HG03558 (cell line): ENCODE measurements around the gene OR13J1.
"Not testable (repeated sequence)": the region's sequence is repeated elsewhere in the genome, so short reads cannot be mapped to it uniquely, and the experiment has no call there.

Source experiments
- ATAC-seq: cut with Tn5 transposase; IDR thresholded peaks from one replicate; pipeline ENCODE4 v1.9.1; 2021; ENCODE audit warnings: moderate number of reproducible peaks; ENCODE audit not compliant: unreplicated experiment; ENCODE audit errors: extremely low read depth

OR13J1 gene

DNA sequence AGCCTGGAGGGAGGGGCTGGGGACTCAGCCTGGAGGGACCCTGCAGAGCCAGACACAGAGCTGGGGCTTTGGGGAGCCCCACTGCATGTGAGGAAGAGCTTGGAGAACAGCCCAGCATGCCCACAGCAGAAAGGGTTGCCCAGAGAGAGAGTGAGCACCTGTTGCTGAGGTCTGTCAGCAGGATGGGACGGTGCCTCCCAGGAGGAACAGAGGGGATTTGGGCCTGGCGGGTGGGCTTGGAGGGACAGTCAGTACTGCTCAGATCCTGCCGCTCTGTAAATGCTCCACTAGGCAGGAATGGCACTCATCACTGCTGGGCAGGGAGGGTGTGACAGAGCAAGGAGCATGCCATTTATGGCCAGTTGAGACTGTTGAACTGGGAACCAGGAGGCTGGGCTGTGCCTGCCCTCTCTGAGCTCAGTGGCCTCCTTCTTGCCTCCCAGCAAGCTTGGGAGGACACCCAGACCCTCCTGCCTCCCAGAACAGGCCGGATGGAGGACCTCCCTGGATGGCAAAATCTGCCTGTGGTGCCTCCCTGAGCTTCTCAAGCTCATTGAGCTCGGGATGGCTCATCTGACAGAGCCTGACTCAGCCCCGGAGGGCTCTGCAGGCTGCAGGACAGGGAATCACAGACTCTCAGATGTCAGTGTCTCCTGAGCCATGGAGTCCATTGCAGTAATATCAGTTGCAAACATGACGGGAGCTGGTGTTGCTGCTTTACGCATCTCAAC is 35.0 kb upstream of the OR13J1 start:
- ATAC-seq: no peak

DNA sequence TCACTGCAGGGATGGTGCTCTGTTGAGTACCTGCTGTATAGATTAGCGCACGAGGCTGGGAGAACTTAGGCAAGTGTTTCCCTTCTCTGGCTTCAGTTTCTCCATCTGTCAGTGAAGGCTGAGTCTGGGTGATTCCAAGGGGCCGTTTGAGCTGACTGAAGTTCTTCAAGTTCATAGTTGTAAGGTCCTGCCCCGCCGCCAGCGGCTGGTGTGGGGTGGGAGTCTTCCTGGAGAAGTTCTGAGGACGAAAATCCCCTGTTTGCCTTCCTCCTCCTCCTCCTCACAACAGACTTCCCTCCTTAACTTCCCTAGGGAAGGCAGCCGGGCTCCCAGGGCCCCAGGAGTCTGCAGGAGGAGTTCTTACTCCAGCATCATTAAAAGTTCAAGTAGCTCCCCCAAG is 34.1 kb upstream of the OR13J1 start:
- ATAC-seq: no peak

DNA sequence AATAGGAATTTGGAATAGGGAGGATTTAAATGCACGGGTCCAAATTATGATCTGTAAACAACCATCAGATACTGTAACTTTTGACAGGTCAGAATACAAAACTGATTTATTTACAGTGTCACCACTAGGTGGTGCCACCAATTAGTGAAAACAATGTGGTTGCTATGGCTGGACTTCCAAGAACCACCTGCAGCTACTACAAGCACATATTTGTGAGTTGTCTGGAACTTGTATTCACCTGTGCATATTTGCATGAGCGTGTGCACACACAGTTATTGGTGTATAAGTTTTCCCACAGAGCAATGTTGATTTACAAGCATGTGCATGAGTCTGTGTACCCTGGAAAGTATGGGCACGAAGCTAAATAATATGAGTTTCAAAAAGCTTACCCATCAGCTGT is 32.8 kb upstream of the OR13J1 start:
- no peak for ATAC-seq

DNA sequence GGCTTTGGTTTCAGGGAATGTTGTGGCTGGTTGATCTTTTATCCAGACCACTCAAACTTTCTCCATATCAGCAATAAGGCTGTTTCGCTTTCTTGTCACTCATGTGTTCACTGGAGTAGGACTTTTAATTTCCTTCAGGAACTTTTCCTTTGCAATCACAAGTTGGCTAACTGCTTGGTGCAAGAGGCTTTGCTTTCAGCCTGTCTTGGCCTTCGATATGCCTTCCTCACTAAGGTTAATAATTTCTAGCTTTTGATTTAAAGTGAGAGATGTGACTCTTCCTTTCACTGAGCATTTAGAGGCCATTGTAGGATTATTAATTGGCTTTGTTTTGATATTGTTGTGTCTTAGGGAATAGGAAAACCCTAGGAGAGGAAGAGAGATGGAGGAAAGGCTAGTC is 28.8 kb upstream of the OR13J1 start:
- no peak for ATAC-seq

DNA sequence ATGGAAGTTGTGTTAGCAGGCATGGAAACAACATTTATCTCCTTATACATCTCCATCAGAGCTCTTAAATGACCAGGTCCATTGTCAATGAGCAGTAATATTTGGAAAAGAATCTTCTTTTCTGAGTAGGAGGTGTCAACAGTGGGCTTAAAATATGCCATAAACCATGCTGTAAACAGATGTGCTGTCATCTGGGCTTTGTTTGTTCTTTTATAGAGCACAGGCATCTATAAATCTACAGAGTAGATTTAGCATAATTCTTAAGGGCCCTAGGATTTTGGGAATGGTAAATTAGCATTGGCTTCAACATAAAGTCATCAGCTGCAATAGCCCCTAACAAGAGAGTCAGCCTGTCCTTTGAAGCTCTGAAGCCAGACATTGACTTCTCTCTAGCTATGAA is 28.1 kb upstream of the OR13J1 start:
- no peak for ATAC-seq

DNA sequence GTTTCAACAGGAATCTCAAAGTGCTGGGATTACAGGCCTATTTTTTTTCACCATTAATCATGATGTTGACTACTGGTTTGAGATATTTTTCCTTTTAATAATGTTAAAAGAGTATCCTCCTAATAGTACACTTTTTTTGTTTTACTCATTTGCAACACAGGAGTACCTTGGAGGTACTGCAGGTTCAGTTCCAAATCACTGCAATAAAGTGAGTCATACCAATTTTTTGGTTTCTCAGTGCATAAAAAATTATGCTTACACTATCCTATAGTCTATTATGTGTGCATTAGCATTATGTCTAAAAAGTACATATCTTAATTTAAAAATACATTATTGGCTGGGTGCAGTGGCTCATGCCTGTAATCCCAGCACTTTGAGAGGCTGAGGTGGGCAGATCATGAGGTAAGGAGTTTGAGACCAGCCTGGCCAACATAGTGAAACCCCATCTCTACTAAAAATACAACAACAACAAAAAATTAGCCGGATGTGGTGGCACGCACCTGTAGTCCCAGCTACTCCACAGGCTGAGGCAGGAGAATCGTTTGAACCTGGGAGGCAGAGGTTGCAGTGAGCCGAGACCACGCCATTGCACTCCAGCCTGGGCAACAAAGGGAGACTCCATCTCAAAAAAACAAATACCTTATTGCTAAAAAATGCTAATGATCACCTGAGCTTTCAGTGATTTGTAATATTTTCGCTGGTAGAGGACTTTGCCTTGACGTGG is 27.3 kb upstream of the OR13J1 start:
- not testable (repeated sequence) for ATAC-seq

DNA sequence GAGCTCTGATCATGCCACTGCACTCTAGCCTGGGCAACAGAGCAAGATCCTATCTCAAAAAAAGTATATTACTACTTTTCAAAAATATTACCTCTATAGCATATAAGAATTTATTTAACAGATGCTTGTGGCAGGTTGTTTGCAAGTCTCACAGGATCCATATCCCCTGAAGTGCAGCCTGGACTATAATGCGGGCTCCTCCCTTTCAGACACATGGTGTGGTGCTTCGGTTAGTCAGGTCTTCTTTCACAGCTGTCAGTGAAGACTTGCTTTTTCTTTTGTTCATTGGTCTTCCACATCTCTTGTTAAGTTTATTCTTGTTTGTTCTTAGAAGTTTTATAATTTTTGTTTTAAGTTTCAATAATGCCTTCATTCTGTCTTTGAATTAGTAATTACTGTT is 26.4 kb upstream of the OR13J1 start:
- ATAC-seq: no peak

DNA sequence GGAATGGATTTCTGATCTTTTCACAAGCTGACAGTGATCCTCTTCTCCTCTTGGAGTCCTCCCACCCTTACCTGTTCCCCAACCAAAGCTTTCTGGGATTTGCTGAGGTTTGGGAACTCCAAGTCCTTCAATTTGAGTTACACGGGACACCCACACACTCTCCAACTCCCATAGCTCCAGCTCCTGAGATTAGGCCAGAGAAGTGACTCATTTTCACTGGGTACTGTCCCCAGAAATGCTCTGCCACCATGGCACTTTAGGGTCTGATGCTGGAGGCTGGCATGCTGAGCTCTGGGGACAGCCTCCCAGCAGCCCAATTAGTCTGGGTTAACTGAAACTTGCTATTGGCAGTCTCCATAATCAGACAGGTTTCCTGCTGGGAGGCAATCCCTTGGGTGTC is 21.9 kb upstream of the OR13J1 start:
- no peak for ATAC-seq

DNA sequence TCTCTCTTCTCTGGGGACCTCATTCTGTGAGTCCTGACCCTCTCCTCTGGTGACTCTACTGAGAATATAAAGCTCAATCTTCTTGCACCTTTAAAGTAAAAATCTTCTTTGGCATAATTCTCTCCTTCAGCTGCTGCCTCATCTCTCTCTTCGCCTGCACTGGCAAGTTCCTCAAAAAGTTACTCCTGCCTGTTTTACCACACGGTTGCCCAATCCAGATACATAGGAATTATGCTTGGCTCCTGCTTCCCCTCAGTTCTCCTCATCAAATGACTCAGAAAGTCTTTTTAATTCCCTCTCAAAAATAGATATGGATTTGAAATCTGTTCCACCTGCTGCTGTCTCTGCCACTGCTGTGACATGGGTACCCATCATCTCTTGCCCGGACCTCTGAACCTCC is 21.4 kb upstream of the OR13J1 start:
- ATAC-seq: no peak

DNA sequence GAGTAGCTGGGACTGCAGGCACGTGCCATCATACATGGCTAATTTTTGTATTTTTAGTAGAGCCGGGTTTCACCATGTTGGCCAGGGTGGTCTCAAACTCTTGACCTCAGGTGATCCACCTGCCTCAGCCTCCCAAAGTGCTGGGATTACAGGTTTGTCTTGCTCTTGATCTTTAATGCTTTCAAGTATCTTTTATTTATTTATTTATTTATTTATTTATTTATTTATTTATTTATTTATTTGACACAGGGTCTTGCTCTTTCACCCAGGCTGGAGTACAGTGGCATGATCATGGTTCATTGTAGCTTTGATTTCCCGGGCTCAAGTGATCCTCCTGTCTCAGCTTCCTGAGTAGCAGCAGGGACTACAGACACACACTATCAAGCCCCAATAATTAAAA is 14.7 kb upstream of the OR13J1 start:
- not testable (repeated sequence) for ATAC-seq

DNA sequence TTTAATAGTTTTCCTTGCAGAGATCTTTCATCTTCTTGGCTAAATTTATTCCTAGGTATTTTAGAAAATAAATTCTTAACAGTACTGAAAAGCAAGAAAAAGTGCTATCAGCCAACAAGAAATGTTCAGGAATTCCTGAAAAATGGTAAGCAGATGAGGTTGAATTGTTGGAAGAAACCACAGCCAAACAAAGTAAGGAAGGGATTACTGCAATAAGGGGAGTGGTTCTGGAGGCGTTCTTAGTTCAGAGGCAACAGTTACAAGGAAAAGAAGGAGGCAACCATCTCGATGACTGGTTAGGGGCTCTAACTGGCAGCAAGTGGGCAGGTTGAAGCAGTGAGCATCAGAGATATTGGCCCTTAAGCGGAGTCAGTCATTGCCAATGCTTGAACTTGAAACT is 12.8 kb upstream of the OR13J1 start:
- ATAC-seq: no peak

DNA sequence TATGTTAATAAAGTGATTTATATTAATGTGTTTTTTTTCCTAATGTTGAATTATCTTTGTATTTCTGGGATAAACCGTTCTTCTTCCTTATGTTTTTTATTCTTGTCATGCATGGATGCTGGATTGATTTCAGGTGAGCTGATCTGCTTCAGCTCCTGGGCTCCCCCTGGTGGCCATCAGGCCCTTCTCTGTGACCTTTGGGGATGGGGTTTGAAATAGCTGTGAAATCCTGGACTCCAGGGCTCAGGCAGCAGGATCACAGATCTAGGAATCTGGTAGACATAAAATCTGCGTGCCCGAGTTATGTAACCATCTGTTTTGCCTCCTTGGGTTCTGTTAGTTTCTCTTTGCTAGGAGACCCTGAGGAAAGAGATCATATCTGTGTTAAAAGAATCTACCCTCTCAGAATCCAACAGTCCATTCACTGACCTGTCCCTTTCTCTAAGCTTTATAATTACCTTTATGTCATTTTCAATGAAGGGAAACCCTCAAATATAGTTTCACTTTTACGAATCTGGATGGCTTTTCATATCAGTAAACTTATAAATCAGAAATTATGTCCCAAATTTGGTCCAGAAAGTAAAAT is 12.2 kb upstream of the OR13J1 start:
- ATAC-seq: no peak

DNA sequence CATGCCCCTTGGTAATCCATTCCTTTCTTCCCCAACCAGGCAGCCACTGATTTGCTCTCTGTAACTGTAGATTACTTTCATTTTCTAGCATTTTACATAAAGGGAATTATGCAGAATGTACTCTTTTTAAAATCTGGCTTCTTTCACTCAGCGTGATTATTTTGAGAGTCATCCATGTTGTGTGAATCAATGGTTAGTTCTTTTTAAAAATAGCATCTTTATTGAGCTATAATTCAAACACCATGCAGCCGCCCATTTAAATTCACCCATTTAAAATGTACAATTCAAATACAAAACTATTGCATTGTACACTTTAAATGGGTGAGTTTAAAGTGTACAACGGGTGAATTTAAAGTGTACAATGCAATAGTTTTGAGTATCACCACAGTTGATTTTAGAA is 2.3 kb upstream of the OR13J1 start:
- ATAC-seq: no peak

DNA sequence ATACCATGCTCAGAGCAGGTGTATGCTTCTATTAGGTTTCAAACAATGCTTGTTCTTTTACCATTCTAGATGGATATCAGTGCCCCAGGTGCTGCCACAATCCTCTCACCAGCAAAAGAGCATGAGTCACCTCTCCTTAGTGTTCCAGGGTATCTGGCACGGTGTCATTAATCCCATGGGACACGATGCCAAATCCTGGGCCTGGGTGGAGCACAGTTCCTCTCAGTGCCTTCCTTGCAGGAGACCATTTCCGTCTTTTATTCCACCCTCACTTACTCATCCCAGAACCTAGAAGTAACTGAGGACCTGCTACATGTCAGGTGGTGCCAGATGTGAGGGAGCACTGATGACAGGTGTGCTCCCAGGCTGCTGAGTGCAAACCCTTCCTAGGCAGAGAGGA is 1.3 kb upstream of the OR13J1 start:
- no peak for ATAC-seq

DNA sequence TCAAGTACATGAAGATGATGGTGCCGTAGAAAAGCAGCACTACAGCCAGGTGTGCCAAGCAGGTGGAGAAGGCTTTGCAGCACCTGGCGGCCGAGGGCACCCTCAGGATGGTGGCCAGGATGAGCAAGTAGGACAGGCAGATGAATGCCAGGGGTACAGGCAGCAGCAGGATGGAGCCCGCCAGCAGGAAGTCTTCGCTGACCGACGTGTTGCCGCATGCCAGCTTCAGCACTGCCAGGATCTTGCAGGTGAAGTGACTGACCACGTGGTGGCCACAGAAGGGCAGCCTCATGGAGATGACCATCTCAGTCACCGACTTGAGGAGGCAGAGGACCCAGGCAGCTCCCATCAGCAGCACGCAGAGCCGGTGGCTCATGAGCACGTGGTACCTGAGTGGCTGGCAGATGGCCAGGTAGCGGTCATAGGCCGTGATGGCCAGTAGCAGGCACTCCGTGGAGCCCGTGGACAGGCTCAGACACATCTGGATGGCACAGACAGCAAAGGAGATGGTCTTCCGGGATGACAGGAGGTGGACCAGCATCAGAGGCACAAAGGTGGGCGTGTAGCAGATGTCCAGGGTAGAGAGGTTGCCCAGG is 482 bp downstream of the OR13J1 start:
- ATAC-seq: no peak

DNA sequence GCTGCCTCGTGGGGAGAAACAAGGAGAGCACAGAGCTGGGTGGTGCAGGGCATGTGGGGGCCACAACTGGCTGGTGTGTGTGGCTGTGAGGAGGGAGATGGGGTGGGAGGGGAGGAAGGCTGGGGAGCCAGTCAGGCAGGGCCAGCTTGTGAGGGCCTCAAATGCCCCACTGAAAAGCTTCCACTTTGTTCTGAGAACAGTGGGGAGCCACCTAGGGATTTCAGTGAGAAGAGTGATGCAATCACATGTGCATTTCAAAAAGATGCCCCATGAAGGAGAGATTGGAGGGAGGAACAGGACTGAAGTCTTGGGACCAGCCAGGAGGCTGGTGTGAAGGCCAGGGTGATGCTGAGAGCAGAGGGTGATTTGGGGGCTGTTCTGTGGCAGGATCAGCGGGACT is 1.3 kb downstream of the OR13J1 start:
- no peak for ATAC-seq

DNA sequence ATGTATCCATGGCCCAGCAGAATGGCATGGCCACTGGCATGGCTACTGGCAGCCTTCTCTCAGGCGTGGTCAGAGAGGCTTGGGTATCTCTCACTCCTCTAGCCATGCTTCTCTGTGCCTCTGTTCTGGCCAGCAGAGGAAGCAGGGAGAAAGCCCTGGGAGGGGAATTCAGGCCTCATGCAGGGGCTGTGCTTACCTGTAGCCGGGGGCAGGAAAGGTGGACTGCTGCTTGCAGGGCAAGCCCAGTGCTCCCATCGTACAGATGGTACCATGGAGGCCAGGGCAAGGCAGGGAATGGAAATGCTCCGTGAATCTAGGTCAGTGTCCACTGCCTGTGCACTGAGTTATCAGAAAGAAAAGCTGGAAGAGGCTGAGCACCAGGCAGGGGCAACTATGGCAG is 2.7 kb downstream of the OR13J1 start:
- ATAC-seq: no peak

DNA sequence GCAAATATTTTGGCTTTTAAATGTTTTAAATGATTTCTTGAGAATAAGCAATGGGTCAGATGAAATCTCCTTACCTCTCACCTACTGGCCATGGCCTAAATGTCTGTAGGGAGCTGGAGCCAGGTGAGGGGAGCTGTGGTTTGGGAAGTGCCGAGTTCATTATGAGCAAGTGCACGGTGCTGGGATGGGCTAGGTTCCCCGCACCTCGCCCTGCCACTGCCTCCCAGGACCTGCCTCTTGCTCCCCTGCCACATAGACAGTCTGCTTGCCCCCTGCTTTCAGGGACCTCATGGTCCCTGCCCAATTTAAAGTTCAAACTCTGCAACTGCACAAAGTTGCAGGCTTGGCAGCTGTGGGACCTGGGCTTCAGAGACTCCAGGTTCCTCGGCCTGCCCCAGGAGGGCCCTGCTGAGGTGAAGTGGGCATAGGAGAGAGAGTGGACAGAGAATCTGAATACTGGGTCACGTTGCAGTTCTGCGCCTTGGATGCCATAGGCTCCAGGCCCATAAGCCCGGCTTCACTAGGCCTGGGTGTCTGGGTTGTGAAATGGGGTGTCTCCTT is 5.4 kb downstream of the OR13J1 start:
- no peak for ATAC-seq

DNA sequence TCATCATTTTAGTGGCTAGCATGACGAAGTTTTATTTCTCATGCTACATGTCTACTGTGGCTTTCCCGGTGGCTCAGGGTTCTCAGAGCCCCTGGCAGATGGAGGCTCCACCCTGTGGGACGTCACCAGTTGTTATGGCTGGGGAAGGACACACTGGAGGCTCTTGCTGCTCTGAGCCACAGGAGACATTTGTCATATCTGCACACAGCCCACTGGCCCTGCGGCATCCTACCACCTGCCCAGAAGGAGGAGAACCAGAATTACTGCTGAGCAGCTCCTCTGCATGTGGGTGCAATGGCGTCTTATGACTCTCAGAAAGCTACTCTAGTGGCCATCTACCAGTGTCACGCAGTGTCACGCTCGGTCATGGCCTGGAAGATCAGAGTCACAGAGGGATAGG is 6.6 kb downstream of the OR13J1 start:
- ATAC-seq: no peak

DNA sequence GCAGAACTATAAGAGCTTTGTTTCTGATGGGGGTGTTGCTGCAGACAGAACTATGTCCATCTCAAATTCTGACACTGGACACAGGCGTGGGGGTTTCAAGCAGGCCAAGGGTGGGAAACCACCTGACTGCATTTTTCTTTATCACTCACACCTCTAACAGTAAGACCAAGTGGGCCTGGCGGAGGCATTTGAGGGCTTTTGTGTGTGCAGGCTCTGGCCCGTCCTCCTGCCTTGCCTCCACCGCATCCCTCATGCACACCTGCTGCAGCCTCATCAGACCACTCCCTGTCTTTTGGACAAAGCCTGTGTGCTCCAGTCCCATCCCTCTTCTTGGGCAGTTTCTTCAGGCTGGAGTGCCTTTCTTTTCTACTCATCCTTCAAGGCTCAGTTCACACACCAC is 7.9 kb downstream of the OR13J1 start:
- no peak for ATAC-seq
